GM21737 (cell line): ENCODE measurements around the gene CIRBP.
"Not testable (repeated sequence)": the region's sequence is repeated elsewhere in the genome, so short reads cannot be mapped to it uniquely, and the experiment has no call there.

Experiments
- ATAC-seq: cut with Tn5 transposase; IDR thresholded peaks from one replicate; pipeline ENCODE4 v1.9.1; 2021; ENCODE audit warnings: mild to moderate bottlenecking, moderate library complexity; ENCODE audit not compliant: unreplicated experiment

CIRBP gene

DNA sequence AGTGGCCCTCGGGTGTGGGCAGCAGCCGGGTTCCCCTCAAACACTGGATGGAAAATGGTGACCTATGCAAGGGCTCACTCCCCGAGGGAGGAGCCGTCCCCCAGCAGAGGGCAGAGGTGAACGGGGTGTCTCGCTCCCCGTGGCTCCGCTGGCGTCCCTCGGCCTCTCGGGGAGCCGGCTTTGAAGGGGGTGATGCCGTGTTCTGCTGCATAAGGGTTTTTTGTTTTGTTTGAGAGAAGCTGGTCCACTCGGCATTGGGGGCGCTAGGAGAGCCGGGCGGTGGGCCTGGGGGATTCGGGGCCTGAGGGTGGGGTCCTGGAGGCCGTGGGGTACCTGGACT, 20.5 kb downstream of the CIRBP start:
- ATAC-seq = no peak

DNA sequence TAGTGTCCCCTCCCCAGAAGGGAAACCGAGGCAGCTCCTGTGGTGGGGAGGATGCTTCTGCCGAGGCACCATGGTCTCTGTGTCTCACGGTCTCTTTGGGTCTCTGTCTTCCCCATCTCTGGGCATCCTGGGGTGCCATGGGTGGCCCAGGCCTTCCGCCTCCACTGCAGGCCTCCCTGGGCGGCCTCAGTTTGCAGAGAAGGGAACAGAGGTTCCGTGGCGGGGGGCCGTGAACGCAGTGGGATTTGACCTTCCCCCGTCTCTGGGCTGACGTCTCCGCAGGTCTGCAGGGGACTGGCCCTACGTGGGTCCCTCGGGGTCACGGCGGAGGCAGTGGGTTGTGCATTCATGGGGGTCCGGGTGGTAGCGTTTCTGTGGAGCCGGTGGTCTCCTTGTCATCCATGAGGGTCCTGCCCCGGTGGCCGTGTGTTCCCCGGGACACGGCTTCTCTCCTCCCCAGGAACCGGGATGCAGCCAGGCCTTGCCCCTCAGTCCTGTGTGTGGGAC, 21.1 kb downstream of the CIRBP start:
- ATAC-seq = no peak

DNA sequence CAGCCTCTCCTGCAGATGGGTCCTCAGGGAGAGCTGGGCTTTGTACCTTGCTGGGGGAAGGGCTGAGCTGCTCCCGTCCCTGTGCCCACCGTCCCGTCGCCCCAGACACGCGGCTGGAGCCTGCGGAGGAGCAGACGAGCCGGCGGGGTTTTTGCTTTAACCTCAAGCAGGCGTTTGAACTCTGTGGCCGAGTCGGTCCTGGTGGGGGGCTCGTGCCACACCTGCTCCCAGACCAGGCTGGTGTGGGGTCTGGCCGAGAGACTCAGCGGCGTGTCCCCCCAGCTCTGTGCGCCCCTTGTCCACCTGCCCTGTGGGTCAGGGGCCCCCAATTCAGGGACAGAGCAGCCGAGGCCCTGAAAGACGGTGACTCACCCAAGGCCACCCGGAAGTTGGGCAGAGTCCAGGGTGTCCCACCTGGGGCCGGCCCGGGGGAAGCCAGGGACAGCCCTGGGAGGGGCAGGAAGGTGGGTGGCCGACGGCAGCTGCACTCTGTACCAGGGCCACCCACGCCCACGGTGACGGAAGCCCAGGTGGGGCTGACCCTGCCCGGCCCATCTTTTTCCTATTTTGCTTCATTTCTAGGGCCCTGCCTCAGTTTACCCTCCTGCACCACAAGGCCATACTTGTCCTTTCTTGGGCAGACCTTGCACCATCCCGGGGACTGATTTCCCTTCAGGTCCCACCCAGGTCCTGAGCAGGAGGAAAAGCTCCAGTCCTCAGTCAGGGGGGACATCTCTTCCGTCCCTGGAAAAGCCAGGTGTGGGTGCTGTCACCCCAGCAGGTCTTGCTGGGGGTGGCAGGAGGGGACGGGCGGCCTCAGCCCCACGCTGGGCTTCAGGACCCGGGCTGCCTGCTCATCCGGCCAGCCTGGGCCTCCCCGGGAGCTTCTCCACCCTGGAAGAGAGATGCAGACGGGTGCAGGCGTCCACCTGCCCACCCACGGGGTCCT, 21.8 kb downstream of the CIRBP start:
- no peak for ATAC-seq

DNA sequence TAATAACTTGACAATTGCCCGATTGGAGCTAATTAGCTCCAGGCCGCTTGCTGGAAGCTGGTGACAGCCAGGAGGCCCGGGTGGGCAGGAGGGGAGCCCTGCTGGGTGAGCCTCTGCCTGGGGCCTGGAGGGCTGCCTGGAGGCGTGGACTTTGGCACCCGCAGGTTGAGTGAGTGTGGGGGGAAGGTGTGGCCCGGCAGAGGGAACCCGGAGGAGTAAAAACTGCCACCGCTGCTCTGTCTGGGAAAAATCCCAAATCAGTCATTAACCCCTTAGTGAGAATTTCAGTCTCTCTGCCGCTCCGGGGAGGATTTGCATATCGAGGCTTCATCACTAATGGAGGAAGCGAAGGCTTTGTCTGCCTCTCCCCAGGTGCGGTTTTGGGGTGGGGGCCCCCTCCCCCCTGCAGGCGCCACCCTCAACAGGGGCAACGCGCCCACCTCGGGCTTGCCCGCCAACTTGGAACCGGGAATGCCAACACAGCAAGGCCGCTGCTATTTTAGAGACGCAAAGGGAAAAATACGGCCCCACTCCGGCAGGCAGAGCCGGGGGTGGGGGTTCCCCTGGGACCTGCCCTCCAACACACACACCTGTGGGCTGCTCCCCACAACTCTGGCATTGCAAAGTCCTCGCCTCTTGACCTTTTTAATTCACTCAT, 22.8 kb downstream of the CIRBP start:
- no peak for ATAC-seq

DNA sequence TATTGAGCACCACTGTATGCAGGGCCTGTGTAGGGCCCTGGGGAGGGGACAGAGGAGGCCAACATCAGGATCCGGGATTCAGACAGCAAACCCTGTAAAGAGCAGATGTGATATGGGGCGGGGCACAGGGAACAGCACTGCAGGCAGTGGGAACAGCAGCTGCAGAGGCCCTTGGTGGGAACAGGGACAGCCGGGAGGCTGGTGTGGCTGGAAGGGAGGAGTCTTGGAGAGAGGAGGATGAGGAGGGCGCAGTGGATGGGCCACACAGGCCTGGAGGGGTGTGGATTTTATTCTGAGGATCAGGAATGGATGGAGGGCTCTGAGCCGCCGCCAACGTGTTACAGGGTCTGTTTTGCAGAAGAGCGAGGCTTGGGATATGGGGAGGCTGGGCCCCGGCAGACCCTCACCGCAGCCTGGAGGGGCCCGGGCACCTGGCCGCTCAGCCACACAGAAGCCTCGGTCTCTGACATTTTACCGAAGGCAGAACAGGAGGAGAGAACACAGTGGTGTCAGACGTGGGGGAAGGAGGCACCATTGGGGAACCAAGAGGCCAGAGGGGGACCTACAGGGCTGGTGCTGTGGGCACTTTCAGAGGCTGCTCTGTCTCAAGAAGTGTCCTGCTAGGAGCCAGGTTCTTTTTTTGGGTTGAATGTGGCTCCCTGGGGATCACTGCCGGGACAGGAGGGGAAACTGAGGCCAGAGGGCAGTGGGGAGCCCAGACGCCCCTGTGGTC, 23.5 kb downstream of the CIRBP start:
- ATAC-seq = no peak

DNA sequence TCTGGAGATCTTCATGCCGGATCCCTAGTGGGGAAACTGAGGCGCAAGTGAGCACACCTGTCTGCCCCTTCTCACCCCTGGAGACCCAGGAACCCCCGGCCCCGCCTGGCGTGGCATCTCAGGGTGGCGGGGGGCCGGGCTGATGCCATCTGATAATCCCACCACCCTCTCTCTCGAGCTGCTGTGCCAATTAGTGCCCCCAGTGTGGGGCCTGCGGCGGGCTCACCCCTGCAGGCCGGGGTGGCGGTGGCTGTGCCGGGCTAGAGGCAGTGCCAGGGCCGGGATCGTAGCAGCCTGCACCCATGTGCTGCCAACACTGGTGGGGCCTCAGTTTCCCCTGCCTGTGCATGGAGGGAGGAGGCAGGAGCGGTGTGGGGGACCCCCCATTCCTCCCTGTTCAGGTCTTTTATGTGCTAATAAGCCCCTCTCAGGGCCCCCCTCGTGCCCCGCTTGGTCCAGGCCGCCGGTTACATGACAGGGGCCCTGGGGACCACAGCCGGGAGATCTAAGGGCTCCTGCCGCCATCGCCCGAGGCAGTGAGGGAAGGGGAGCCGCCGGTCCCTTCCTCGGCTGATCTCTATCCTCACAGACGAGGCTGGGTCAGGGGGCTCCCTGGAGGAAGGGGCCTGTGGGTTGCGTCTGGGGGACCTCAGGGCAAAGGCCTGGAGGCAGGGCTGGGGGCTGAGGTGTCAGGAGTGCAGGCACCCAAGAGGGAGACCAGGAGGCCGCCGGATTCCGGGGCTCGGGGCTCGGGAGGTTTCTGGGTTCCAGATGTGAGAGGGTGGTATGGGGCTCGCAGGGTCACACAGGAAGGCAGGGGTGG, 24.9 kb downstream of the CIRBP start:
- no peak for ATAC-seq

DNA sequence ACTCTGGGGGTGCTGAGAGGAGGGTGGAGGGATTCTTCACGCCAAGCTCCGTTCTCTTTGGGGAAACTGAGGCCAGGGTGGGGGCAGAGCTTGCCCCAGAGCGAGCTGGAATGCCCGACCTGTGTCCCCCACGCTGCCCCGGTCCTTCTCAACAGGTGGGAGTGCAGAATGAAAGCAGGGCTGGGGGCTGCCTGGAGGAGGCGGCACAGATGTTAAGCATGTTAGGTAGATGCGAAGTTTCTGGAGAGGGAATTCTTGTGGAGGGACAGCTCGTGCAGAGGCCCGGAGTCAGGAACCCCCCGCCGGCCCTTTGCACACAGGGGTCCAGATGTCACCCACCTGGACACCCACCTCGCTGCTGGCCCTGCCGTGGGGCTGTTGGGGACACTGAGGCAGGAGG, 25.6 kb downstream of the CIRBP start:
- ATAC-seq = no peak

DNA sequence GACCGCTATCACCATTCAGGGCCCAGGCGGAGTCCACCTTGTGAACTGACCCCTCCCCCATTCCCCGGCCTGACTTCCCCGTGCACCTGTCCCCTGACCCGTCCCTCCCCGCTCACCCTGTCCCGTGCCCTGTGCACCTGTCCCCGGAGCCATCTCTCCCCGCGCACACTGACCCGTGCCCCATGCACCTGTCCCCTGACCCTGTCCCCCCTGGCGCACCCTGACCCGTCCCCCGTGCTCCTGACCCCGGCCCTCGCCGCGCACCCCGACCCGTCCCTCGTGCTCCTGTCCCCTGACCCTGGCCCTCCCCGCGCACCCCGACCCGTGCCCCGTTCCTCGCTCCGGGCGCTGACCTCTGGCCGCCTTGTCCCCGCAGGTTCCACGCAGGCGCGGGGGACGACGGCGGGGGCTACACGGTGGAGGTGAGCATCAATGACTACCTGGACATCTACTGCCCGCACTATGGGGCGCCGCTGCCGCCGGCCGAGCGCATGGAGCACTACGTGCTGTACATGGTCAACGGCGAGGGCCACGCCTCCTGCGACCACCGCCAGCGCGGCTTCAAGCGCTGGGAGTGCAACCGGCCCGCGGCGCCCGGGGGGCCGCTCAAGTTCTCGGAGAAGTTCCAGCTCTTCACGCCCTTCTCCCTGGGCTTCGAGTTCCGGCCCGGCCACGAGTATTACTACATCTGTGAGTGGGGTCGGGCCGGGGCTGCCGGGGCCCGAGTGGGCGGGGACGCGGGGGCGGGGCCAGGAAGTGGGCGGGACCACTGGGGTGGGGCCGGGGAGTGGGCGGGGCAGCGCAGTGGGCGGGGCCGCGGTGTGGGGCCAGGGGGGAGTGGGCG, 26.3 kb downstream of the CIRBP start:
- ATAC-seq = no peak

DNA sequence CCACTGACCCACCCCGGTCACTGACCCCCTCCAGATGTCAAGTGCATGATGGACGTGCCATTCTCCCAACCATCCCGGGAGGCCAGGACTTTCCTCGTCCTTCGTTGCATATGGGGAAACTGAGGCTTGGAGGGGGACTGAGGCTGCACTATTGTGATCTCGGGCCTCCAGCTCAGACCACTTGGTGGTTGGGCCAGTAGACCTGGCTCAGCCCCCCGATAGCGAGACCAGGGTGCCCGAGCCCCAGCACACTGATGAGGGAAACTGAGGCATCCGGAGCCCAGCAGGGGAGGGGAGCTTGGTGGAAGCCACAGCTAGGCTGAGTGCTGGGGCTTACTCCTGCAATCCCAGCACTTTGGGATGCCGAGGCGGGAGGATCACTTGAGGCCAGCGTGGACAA, 26.9 kb downstream of the CIRBP start:
- ATAC-seq = no peak

DNA sequence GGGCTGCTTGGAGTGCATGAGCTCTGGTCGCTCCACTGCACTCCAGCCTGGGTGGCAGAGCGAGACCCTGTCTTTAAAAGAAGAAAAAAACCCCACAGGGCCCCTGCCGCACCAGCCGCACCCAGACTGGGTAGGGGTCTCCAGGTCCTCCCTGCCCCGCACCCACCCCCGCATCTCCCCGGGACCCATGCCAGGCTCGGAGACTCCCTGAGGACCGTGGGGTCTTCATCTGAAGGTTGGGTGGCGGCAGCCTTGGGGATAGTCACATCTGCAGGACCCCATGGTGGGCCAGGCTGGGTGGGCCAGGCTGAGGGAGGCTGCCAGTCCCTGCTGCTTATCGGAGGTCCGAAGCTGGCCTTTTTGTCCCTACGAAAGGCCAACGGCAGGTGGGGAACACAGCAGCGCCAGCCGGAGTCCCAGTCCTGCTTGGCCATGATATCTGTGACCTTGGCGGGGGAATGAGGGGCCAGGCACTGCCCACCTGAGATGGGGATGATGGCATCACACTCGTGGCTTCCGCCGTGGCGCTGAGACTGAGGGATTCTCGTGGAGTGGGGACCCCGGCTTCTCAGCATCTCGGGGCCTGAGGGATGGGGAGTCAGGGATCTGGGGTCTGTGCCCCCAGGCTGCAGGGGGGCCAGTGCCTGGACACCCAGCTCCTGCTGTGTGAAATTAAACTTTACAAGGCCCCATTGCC, 27.6 kb downstream of the CIRBP start:
- ATAC-seq = no peak

DNA sequence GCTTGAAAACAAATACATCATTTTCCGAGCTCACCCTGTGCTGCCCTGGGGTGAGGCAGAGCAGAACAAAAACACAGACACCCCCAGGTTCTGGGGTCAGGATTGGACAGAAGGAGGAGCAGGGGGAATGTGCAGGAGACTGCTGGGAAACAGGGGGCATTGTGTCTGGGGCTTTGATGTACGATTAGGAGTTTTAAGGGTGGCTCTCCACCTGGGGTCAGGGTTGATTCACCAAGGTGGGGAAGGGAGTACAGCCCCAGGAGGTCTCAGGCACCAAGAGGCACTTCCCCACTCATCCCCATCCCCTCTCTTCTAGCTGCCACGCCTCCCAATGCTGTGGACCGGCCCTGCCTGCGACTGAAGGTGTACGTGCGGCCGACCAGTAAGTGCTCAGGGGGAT, 29.1 kb downstream of the CIRBP start:
- no peak for ATAC-seq

DNA sequence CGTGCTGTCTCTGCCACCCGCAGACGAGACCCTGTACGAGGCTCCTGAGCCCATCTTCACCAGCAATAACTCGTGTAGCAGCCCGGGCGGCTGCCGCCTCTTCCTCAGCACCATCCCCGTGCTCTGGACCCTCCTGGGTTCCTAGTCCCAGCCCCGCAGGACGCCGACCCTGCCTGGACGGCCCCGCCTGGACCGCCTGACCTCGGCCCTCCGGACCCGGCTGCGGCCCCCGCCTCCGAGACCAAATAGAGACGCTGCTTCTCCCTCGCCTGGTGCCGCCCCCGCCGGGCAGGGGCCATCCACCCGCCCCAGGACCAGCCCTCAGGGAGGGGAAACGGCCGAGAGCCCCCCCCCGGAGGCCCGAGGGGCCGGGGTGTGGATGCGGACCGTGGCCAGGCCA, 30.7 kb downstream of the CIRBP start:
- ATAC-seq = no peak

DNA sequence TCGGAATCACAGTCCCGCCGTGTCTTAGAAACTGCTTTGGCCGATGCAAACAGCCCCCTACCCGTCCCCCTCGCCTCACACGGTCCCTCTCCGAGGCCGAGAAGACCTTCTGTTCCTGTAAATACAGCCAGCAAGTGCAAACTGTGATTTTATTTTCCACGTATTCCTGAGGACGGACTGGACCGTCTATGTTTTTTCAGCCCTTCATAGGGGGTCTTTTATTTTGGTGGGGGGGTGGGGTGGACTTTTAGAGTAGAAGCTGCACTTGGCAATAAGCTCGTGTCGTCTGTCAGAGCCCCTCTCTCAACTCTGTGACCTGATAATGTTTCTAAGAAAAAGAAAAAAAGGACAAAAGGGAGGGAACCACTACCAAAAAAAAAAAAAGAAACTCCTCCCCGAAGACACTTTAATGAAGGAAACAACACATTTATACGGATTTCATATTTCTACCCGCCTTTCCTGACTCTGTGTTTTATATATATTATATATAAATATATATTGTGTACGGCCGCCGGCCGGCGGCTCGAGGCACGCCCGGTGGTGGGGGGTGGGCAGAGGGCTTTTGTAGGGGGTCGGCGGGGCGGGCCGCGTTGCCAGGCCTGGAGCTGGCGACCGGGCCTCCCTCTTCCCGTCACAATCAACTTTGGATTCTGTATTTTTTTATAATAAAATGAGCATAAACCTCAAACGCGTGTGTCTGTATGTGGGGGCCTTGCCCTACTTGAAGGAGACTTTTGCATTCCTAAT, 31.8 kb downstream of the CIRBP start:
- ATAC-seq = no peak

DNA sequence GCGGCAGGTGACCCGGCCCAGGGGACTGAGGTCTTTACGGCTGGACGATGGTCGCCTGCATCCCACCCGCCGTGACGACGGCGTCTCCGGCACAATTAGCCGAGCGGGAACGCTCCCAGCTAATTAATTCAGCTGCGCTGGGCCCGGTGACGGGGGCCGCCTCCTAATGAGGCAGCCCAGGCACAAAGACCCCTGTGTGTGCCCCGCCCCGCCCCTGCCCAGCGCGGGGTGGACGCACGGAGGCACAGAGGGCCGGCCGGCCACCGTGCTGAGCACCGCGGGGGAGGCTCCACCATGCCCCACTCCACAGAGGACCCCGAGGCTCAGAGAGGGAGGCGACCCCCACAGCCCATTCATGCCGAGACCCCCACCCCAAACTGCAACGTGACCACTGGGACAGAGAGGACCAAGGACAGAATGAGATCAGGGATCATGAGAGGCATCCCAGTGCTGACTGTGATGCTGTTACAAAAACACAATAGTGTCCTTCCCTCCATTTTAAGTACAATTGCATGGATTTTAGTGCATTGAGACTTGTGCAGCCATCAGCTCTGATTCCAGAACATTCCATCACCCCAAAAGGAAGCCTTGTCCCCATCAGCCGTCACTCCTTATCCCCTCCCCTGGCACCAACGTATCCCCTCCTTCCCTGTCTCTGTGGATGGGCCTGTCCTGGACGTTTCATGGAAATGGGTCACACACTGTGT, 33.6 kb downstream of the CIRBP start:
- no peak for ATAC-seq

DNA sequence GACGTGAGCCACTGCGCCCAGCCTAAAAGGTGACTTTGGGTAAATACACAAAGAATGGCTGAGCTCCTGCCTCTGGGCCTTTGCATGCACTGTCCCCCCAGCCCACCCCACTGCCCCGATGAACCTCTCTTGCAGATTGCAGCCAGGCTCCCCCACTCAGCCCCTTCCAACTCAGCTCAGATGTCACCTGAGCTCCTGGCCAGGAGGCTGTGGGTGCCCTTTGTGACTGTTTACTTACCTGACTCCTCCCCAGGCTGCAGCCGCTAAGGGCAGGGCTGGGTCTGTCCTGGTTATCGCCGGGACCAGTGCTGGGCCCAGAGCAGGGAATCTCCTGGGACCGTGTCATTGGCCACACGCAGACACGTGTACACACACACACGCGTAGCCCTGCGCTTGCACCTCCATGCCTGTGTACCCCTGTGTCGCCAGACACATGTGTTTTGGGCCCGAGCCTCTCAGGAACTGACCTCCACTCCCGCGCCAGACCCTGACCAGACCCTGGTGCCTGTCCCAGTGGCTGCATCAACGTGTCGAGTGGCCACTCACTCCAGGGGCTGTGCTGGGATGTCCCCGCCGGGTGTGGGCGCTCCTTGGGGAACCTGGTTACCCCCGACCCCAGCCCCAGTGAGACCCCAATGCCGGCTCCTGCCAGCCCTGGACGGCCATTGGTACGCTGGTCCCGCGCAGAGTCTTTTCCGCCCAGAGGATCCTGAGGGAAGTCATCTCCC, 35.2 kb downstream of the CIRBP start:
- ATAC-seq = no peak

DNA sequence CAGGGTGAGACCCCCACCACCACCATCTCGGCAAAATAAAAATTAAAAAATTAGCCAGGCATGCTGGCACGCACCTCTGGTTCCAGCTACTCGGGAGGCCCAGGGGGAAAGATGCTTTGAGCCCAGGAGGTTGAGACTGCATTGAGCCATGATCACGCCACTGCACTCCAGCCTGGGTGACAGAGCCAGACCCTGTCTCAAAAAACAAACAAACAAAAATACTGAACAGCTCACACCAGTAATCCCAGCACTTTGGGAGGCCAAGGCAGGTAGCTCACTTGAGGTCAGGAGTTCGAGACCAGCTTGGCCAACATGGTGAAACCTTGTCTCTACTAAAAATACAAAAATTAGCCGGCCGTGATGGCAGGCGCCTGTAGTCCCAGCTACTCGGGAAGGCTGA, 36.2 kb downstream of the CIRBP start:
- not testable (repeated sequence) for ATAC-seq

DNA sequence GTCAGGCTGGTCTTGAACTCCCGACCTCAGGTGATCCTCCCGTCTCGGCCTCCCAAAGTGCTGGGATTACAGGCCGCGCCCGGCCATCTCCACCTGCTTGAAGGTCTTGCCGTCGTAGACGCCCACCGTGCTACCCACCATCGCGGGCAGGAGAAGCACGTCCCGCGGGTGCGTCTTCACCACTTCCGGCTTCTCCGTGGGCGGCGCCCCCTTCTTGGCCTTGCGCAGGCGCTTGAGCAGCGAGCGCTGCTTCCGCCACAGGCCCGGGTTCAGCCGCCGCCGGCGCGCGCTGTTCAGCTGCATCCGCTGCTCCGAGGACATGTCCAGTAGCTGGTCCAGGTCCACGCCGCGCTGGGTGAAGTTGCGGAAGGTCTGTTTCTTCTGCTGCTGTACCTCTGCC, 38.2 kb downstream of the CIRBP start:
- ATAC-seq = no peak
